Measurements from ENCODE around the gene MC5R. TPM values are rescaled to one million over a fixed set of nuclear protein-coding genes. Genes with fewer than 3 reads are reported as not detected.

MC5R gene
- total and polyA plus RNA-seq, 10 of the 15 experiments (the other 5 are each of a cell fraction or from before 2014, with no cell fraction given): not detected

GRCh38 chr18:13809531-13810255 is 14.3 kb upstream of the MC5R start (continued):
- TF ChIP-seq ZBTB40 (IDR thresholded peaks at IDR 0.05; ENCODE audit: borderline replicate concordance) (no peak), KLF5 (IDR thresholded peaks at IDR 0.05; ENCODE audit: partially characterized antibody) (no peak), YY1 (IDR thresholded peaks at IDR 0.05; ENCODE audit: low read depth, low read length) (no peak), CEBPB (IDR thresholded peaks at IDR 0.05; ENCODE audit: borderline replicate concordance in 1 of 2, low read depth in 2 of 2, low read length in 2 of 2) (no peak), HSF1 (IDR thresholded peaks at IDR 0.05; ENCODE audit: low read depth, low read length) (no peak), SMC3 (IDR thresholded peaks at IDR 0.05; ENCODE audit: borderline replicate concordance, low read length) (no peak), POLR2A (IDR thresholded peaks at IDR 0.05; ENCODE audit: low read depth, low read length) (no peak)

Measured in GM12878 (cell line).